GM23248 (cell line): ENCODE results near the gene LGI2. TPM values are rescaled to one million over a fixed set of nuclear protein-coding genes. Genes with fewer than 3 reads are reported as not detected.

Experiments used
- DNase-seq: peaks from one replicate; pipeline ENCODE4 v3.0.0-alpha.2; 2015
- H2AFZ ChIP-seq: fragments of 200-600 bp; sonication (generic); 2 replicates; pipeline ENCODE4 v1.6.1; 2016; ENCODE audit warnings: antibody characterized with exemption
- H3F3A ChIP-seq: fragments of 200-600 bp; sonication (generic); 2 replicates; pipeline ENCODE4 v1.6.1; 2016; ENCODE audit warnings: mild to moderate bottlenecking, antibody characterized with exemption, mixed run types; ENCODE audit not compliant: insufficient read depth
- H3K27ac ChIP-seq: fragments of 200-600 bp; sonication (generic); 2 replicates; pipeline ENCODE4 v1.5.1; 2016; ENCODE audit warnings: mild to moderate bottlenecking
- H3K27me3 ChIP-seq: fragments of 200-600 bp; sonication (generic); replicated peaks from 2 replicates; pipeline ENCODE4 v1.6.1; 2016; ENCODE audit warnings: mild to moderate bottlenecking; ENCODE audit not compliant: insufficient read depth
- H3K36me3 ChIP-seq: fragments of 200-600 bp; sonication (generic); 2 replicates; pipeline ENCODE4 v1.6.1; 2016; ENCODE audit warnings: low read depth, mild to moderate bottlenecking
- H3K4me1 ChIP-seq: fragments of 200-600 bp; sonication (generic); 2 replicates; pipeline ENCODE4 v1.6.1; 2016; ENCODE audit warnings: mild to moderate bottlenecking; ENCODE audit not compliant: insufficient read depth
- H3K4me2 ChIP-seq: fragments of 200-600 bp; sonication (generic); one replicate; pipeline ENCODE4 v1.6.1; 2016; ENCODE audit warnings: mild to moderate bottlenecking; ENCODE audit not compliant: unreplicated experiment
- H3K4me3 ChIP-seq: fragments of 200-600 bp; sonication (generic); 2 replicates; pipeline ENCODE4 v1.5.1; 2016; ENCODE audit warnings: mild to moderate bottlenecking
- H3K79me2 ChIP-seq: fragments of 200-600 bp; sonication (generic); 2 replicates; pipeline ENCODE4 v1.6.1; 2016; ENCODE audit warnings: mild to moderate bottlenecking; ENCODE audit not compliant: insufficient read depth
- H3K9ac ChIP-seq: fragments of 200-600 bp; sonication (generic); 2 replicates; pipeline ENCODE4 v1.6.1; 2016; ENCODE audit warnings: mild to moderate bottlenecking
- H3K9me2 ChIP-seq: fragments of 200-600 bp; sonication (generic); 2 replicates; pipeline ENCODE4 v1.6.1; 2016; ENCODE audit warnings: mixed run types, mild to moderate bottlenecking, moderate library complexity; ENCODE audit not compliant: insufficient read depth
- H3K9me3 ChIP-seq: fragments of 200-600 bp; sonication (generic); one replicate; pipeline ENCODE4 v1.6.1; 2017; ENCODE audit warnings: low read depth
- H4K20me1 ChIP-seq: fragments of 200-600 bp; sonication (generic); 2 replicates; pipeline ENCODE4 v1.6.0; 2016; ENCODE audit not compliant: insufficient read depth
- EZH2 ChIP-seq: fragments of 200-600 bp; sonication (generic); IDR thresholded peaks from 2 replicates; pipeline ENCODE4 v1.6.1; 2018; ENCODE audit warnings: antibody characterized with exemption, mild to moderate bottlenecking; ENCODE audit not compliant: insufficient read depth, poor library complexity, severe bottlenecking
- EZH2phosphoT487 ChIP-seq: fragments of 200-600 bp; sonication (generic); IDR thresholded peaks from 2 replicates; pipeline ENCODE4 v1.6.1; 2018; ENCODE audit warnings: antibody characterized with exemption, moderate library complexity, mild to moderate bottlenecking, low read depth; ENCODE audit not compliant: insufficient read depth
- WGBS, 2 experiments: methylation state at CpG; one replicate each; pipeline ENCODE4 v1.1.6; 2015 to 2017; ENCODE audit warnings: low lambda C conversion rate in 2 of 2, low coverage in 1 of 2; ENCODE audit errors: missing lambda C conversion rate in 2 of 2; 5-methylcytosine and 5-hydroxymethylcytosine counted together
- in situ Hi-C: fragments of 300-500 bp; cut with MboI; formaldehyde crosslinking; loops from 2 replicates; pipeline ENCODE4 v1.15.0; 2020
- polyA plus RNA-seq: library from polyadenylated mRNA; unstranded; fragments of >200 nt; fragmentation: Nextera tagmentation; extraction: Ambion mirVana; gene quantifications from 2 replicates; pipeline ENCODE4 v1.2.1, GENCODE V29; 2016
- total RNA-seq: library from RNA; depleted of rRNA; stranded (reverse); fragments of >200 nt; shearing (Covaris generic); gene quantifications from 2 replicates; pipeline ENCODE4 v1.2.3, GENCODE V29; 2014

The LGI2 gene
- total and polyA plus RNA-seq, 2 experiments from 2014 or later: not detected

DNA sequence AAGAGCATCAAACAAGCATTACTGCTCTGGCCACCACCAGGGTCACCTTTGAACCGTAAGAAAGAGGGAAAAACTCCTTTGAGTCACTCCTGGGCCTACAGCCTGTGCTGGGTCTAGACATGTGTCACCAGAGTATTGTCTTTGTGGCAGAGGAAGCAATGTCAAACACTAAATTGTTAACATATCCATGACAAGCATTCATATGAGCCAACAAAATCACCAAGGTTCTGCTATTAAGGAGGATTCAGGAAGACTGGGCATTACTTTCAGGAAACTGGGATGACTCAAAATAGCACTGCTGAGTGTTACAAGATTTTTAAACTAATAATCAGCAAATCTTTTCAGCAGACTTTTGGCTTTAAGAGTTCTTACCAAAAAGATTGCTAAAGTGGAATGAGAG lies 28.1 kb downstream of the LGI2 start:
- peaks cover 7% of the 10 kb centered on the region; the same call in 1 of the 2 replicates for H3F3A ChIP-seq
- H3K79me2 ChIP-seq: no peaks in the 10 kb centered on the region
- in situ Hi-C loops: loop anchor here (25.0 kb wide), 1 partner anchor 360 kb away; no protein-coding TSS in a partner anchor
- peaks cover 10% of the 10 kb centered on the region; the same call in 1 of the 2 replicates for H3K4me1 ChIP-seq
- H3K27me3 ChIP-seq: 0 out of 2 replicates have a peak, but pooled peaks cover 10% of the 10 kb centered on the region
- H3K9me3 ChIP-seq: no peaks in the 10 kb centered on the region
- no peaks in the 10 kb centered on the region for H4K20me1 ChIP-seq
- no peak overlapping the region for H3K4me2 ChIP-seq
- no peak for TF ChIP-seq EZH2
- no peak for TF ChIP-seq EZH2phosphoT487
- no peaks in the 10 kb centered on the region for H3K36me3 ChIP-seq
- no peak overlapping the region for H2AFZ ChIP-seq
- peak; percentile 56 for DNase-seq
- H3K9me2 ChIP-seq: no peaks in the 10 kb centered on the region
- 42 to 43% methylated on average over 1 of the region's 1 CpG for WGBS, 2 experiments
- H3K4me3 ChIP-seq: no peak overlapping the region
- H3K27ac ChIP-seq: no peak overlapping the region
- no peak overlapping the region for H3K9ac ChIP-seq

DNA sequence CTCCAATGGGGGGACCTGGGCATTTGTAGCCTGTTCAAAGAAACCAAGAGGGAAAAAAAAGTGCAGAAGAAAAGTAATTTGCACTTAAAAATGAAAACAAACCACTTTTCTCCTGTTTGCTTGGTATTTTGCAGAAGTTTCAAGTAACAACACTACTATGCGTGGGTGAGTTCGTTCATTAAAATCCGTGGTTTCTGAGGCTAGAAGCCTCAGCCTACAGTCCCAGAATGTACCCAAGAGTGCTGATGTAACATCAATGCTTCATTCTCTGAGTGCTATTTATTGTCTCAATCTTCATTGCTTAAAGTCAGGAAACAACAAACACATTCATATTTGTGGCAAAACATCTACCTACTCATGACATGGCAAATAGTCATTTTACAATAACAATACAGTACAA lies 29.2 kb downstream of the LGI2 start:
- Histone ChIP-seq H3K27ac (no peak overlapping the region), H3K9me2 (no peaks in the 10 kb centered on the region), H3K4me1 (peaks cover 10% of the 10 kb centered on the region; the same call in 1 of the 2 replicates), H3K4me3 (no peak overlapping the region), H3K36me3 (no peaks in the 10 kb centered on the region), H3K9ac (no peak overlapping the region), H3K27me3 (peaks cover 8% of the 10 kb centered on the region; the same call in 1 of the 2 replicates), H3K9me3 (no peaks in the 10 kb centered on the region), H3K79me2 (no peaks in the 10 kb centered on the region), H2AFZ (no peak overlapping the region), H4K20me1 (no peaks in the 10 kb centered on the region), H3F3A (peaks cover 7% of the 10 kb centered on the region; the same call in 1 of the 2 replicates), H3K4me2 (no peak overlapping the region)
- no peak for TF ChIP-seq EZH2
- TF ChIP-seq EZH2phosphoT487: no peak
- no peak for DNase-seq
- WGBS, 2 experiments: 77 to 86% methylated on average over 3 of the region's 3 CpGs
- in situ Hi-C loops: loop anchor here (25.0 kb wide), 1 partner anchor 361 kb away; no protein-coding TSS in a partner anchor

DNA sequence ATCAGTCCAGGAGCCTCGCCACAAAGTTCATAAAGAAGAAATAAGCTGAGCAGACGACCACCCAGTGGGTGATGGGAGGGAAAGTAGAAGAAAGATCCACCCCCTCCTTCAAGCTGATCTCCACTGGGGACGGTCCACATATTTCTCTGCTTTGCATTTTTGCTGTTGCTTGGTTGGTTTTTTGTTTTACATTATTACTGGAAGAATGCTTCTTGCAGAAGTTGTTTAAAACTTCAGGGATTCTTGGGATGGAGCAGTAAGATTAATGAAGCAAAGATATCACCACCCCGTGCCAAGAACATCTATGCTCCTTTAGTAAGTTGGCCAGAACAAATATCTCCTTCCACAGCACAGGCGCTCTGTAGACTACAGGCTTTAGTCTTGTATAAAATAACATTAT lies 30.1 kb downstream of the LGI2 start:
- H3K27me3 ChIP-seq: peaks cover under 1% of the 10 kb centered on the region; the same call in 1 of the 2 replicates
- no peaks in the 10 kb centered on the region for H3K9me3 ChIP-seq
- DNase-seq: no peak
- peaks cover 7% of the 10 kb centered on the region; the same call in 1 of the 2 replicates for H3F3A ChIP-seq
- TF ChIP-seq EZH2: no peak
- no peak for TF ChIP-seq EZH2phosphoT487
- no peak overlapping the region for H3K4me2 ChIP-seq
- no peaks in the 10 kb centered on the region for H3K79me2 ChIP-seq
- no peaks in the 10 kb centered on the region for H3K9me2 ChIP-seq
- no peak overlapping the region for H3K4me3 ChIP-seq
- H2AFZ ChIP-seq: no peak overlapping the region
- in situ Hi-C loops: loop anchor here (25.0 kb wide), 1 partner anchor 362 kb away; no protein-coding TSS in a partner anchor
- no peak overlapping the region for H3K9ac ChIP-seq
- WGBS, 2 experiments: 65 to 75% methylated on average over 5 of the region's 5 CpGs
- H3K4me1 ChIP-seq: peaks cover 10% of the 10 kb centered on the region; the same call in 1 of the 2 replicates
- H3K36me3 ChIP-seq: no peaks in the 10 kb centered on the region
- no peaks in the 10 kb centered on the region for H4K20me1 ChIP-seq
- no peak overlapping the region for H3K27ac ChIP-seq

DNA sequence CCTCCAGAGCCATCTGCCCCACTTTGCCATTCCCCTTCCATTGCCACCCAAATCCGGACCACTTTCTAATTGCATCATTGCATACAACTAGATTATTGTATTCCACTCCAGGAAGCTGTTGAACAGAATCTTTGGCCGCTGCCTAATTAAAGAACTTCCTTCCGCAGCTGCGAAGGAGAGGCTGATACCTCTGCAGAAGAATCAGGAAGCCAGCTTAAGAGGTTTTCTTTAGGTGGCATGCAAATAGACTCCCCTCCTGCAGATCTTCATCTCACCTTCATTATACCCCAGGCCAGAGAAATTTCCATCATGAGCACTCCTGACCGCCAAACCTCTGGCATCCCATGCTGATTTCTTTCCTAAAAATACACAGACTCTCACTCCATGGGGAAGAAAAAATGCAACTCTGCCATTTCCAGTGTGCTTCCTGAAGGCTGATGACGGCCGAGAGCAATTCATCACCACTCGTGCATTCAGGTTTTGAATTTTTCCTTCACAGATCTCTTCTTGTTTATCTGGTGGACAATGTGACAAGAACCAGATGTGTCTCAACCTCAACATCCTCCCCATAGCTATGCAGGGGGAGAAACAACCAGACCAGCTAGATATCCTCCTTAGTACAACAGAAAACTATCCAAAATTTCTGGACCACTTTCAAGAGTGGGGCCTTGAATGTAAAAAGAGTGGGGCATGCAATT lies 31.2 kb downstream of the LGI2 start:
- no peak for DNase-seq
- in situ Hi-C loops: loop anchor here (25.0 kb wide), 1 partner anchor 363 kb away; no protein-coding TSS in a partner anchor
- 23 to 25% methylated on average over 8 of the region's 8 CpGs for WGBS, 2 experiments

More for the DNA sequence above, 31.2 kb downstream of the LGI2 start:
- Histone ChIP-seq H3F3A (peaks cover 7% of the 10 kb centered on the region; the same call in 1 of the 2 replicates), H3K27ac (no peak overlapping the region), H3K4me3 (no peak overlapping the region), H3K9ac (no peak overlapping the region), H3K9me2 (no peaks in the 10 kb centered on the region), H3K4me2 (no peak overlapping the region), H3K9me3 (no peaks in the 10 kb centered on the region), H3K79me2 (no peaks in the 10 kb centered on the region), H3K4me1 (peaks cover 10% of the 10 kb centered on the region; the same call in 1 of the 2 replicates), H4K20me1 (no peaks in the 10 kb centered on the region), H3K27me3 (no peaks in the 10 kb centered on the region; the same call in 1 of the 2 replicates), H3K36me3 (no peaks in the 10 kb centered on the region), H2AFZ (no peak overlapping the region)
- TF ChIP-seq EZH2phosphoT487 (no peak), EZH2 (no peak)
